Uterus (tissue), 4 donors: ENCODE measurements around the gene SCFD2. TPM values are rescaled to one million over a fixed set of nuclear protein-coding genes. Genes with fewer than 3 reads are reported as not detected.

Source experiments
- DNase-seq, 2 donors: peaks; one replicate each; pipeline ENCODE4 v3.0.0-alpha.2; 2019 to 2020
- H3K27ac ChIP-seq, 2 donors: fragments of 200-600 bp; sonication (generic); 1 replicate in 1 of 2; 2 replicates in 1 of 2; pipeline ENCODE4 v1.5.1; 2016 to 2018
- H3K27me3 ChIP-seq, 2 donors: fragments of 200-600 bp; sonication (generic); one replicate each; pipeline ENCODE4 v1.5.1; 2018 to 2019; ENCODE audit warnings: control low read depth in 1 of 2
- H3K36me3 ChIP-seq, 2 donors: fragments of 200-600 bp; sonication (generic); one replicate each; pipeline ENCODE4 v1.5.1; 2019; ENCODE audit warnings: control low read depth in 1 of 2
- H3K4me1 ChIP-seq, 2 donors: fragments of 200-600 bp; sonication (generic); one replicate each; pipeline ENCODE4 v1.5.1; 2018 to 2019; ENCODE audit warnings: control low read depth in 1 of 2
- H3K4me3 ChIP-seq, 2 donors: fragments of 200-600 bp; sonication (generic); 1 replicate in 1 of 2; 2 replicates in 1 of 2; pipeline ENCODE4 v1.5.1; 2018 to 2019; ENCODE audit warnings: mild to moderate bottlenecking in 1 of 2
- H3K9me3 ChIP-seq, 2 donors: fragments of 200-600 bp; sonication (generic); one replicate each; pipeline ENCODE4 v1.5.1; 2019; ENCODE audit warnings: control low read depth in 1 of 2
- POLR2A ChIP-seq, 2 donors: fragments of 450-650 bp; IDR thresholded peaks; one replicate each; pipeline ENCODE4 v1.6.1; 2016; ENCODE audit warnings: antibody characterized with exemption in 2 of 2, mild to moderate bottlenecking in 1 of 2, moderate library complexity in 1 of 2
- intact Hi-C: fragments of 100-400 bp; cut with DNase I; formaldehyde crosslinking; loops from one replicate; pipeline ENCODE4 v1.15.1; 2023; ENCODE audit warnings: low total_unique reads
- total RNA-seq, 4 donors: library from RNA; depleted of rRNA in 3 of 4; stranded (reverse); fragments of >200 nt in 3 of 4; gene quantifications; one replicate each; pipeline versions ENCODE4 v1.1.0 to v1.2.4, GENCODE V29; 2014 to 2023
- TF ChIP-seq, protein P1 (sequence below), 4 experiments: fragments of 200-600 bp in 2 of 4; fragments of 450-650 bp in 2 of 4; sonication (generic) in 2 of 4; IDR thresholded peaks; one replicate each; pipeline ENCODE4 v1.5.1; 2016 to 2019; ENCODE audit warnings: antibody characterized with exemption in 4 of 4, mild to moderate bottlenecking in 2 of 4, moderate library complexity in 1 of 4
- donor health status: DM: yes; HTN: yes; CAD: no.

SCFD2 gene
- total RNA-seq, 4 donors from 2014 or later: 19.6 to 36.2 (median 24.5) TPM

- H3K4me1 ChIP-seq: no peaks in the 10 kb centered on the region
- TF ChIP-seq, protein P1, sequence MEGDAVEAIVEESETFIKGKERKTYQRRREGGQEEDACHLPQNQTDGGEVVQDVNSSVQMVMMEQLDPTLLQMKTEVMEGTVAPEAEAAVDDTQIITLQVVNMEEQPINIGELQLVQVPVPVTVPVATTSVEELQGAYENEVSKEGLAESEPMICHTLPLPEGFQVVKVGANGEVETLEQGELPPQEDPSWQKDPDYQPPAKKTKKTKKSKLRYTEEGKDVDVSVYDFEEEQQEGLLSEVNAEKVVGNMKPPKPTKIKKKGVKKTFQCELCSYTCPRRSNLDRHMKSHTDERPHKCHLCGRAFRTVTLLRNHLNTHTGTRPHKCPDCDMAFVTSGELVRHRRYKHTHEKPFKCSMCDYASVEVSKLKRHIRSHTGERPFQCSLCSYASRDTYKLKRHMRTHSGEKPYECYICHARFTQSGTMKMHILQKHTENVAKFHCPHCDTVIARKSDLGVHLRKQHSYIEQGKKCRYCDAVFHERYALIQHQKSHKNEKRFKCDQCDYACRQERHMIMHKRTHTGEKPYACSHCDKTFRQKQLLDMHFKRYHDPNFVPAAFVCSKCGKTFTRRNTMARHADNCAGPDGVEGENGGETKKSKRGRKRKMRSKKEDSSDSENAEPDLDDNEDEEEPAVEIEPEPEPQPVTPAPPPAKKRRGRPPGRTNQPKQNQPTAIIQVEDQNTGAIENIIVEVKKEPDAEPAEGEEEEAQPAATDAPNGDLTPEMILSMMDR (IDR thresholded peaks at IDR 0.05): no peak
- TF ChIP-seq POLR2A (IDR thresholded peaks at IDR 0.05): no peak
- H3K36me3 ChIP-seq: no peaks in the 10 kb centered on the region
- intact Hi-C loops: no loop called here
- DNase-seq: no peak
- H3K9me3 ChIP-seq: no peaks in the 10 kb centered on the region
- H3K4me3 ChIP-seq: no peak overlapping the region
- no peaks in the 10 kb centered on the region for H3K27me3 ChIP-seq
- no peak overlapping the region for H3K27ac ChIP-seq
These were observed 525.1 kb downstream of the SCFD2 start for GRCh38 chr4:52840531-52841370.

- DNase-seq: no peak
These were observed 526.9 kb downstream of the SCFD2 start for GRCh38 chr4:52838729-52839586.

DNA sequence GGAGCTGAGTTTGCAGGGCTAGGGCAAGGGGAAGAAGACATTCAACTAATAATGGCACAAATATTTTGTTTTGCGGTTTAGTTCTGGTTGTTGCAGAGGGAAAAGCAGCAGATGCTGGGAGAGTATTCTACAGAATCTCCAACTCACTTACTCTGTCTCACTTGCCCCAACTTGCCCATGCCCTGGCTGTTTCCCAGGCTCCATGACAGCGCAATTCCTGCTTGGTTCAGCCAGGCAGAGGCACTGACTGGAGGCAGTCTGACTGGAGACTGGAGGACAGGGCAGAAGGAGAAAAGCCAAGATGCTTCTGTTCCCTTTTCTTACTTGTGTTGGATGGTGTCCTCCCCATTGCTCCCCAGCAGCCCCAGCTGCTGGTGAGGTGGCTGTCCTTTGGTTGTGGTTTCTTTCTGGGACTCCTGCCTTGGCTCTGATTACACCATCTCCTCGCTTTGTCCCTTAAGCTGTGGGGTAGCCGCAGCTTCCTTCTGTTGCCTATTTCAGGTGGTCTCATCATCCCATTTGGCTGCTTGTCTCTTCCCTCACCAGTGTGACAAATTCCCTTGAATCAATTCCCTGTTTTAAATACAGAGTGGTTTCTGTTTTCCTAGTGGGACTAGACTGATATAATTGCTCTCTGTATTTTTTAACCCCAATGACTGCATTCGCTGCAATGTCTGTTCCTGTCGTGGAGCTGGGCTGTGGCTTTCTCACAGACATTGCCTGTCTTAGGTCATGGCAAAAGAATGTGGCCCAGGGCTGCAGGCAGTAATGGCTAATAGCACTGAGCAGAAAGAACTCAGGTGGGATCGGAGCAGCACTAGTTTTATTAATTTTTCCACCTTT lies 527.9 kb downstream of the SCFD2 start:
- no peak overlapping the region for H3K4me3 ChIP-seq
- H3K9me3 ChIP-seq: no peaks in the 10 kb centered on the region
- no peak for DNase-seq
- intact Hi-C loops: no loop called here
- no peaks in the 10 kb centered on the region for H3K36me3 ChIP-seq
- H3K4me1 ChIP-seq: no peaks in the 10 kb centered on the region
- TF ChIP-seq, protein P1 (IDR thresholded peaks at IDR 0.05): no peak
- no peak for TF ChIP-seq POLR2A (IDR thresholded peaks at IDR 0.05)
- no peak overlapping the region for H3K27ac ChIP-seq
- no peaks in the 10 kb centered on the region for H3K27me3 ChIP-seq

More at GRCh38 chr4:52838729-52839586, 526.9 kb downstream of the SCFD2 start:
- no peaks in the 10 kb centered on the region for H3K36me3 ChIP-seq
- peak overlapping the region; percentile 13 to 27 for H3K27ac ChIP-seq
- H3K4me1 ChIP-seq: no peaks in the 10 kb centered on the region
- H3K9me3 ChIP-seq: no peaks in the 10 kb centered on the region
- TF ChIP-seq, protein P1 (IDR thresholded peaks at IDR 0.05): no peak
- no peak for TF ChIP-seq POLR2A (IDR thresholded peaks at IDR 0.05)
- intact Hi-C loops: no loop called here
- no peak overlapping the region for H3K4me3 ChIP-seq
- no peaks in the 10 kb centered on the region for H3K27me3 ChIP-seq

GRCh38 chr4:52836678-52837077 lies 529.2 kb downstream of the SCFD2 start:
- no peak for DNase-seq
- TF ChIP-seq, protein P1 (IDR thresholded peaks at IDR 0.05): no peak
- H3K36me3 ChIP-seq: no peaks in the 10 kb centered on the region
- H3K4me3 ChIP-seq: no peak overlapping the region
- no peaks in the 10 kb centered on the region for H3K9me3 ChIP-seq
- intact Hi-C loops: no loop called here
- no peaks in the 10 kb centered on the region for H3K27me3 ChIP-seq
- H3K27ac ChIP-seq: no peak overlapping the region
- H3K4me1 ChIP-seq: no peaks in the 10 kb centered on the region
